Keratinocyte (primary cell): ENCODE measurements around the gene CKAP2L. TPM values are rescaled to one million over a fixed set of nuclear protein-coding genes. Genes with fewer than 3 reads are reported as not detected.

Source experiments
- DNase-seq: peaks from one replicate; pipeline ENCODE4 v3.0.0-alpha.2; 2011; ENCODE audit warnings: low read depth, missing footprints, low spot score
- FAIRE-seq: peaks from 2 replicates; lab custom pipeline; 2011; peaks lifted over from hg19 to GRCh38; lab: Jason Lieb, UNC
- H2AFZ ChIP-seq: 2 replicates; pipeline ENCODE4 v1.6.0; 2012; ENCODE audit warnings: low read length, control low read depth, inconsistent platforms; ENCODE audit not compliant: control insufficient read depth
- H3K27ac ChIP-seq: 2 replicates; pipeline ENCODE4 v1.5.1; 2011; ENCODE audit warnings: low read length; ENCODE audit not compliant: control insufficient read depth, insufficient read depth
- H3K27me3 ChIP-seq: 3 replicates; pipeline ENCODE4 v1.6.0; 2011; ENCODE audit warnings: low read length; ENCODE audit not compliant: control insufficient read depth, insufficient read depth; ENCODE audit errors: extremely low read depth
- H3K36me3 ChIP-seq, 2 experiments: 2 replicates in 1 of 2; 3 replicates in 1 of 2; pipeline ENCODE4 v1.5.1; 2011; ENCODE audit warnings: low read length in 2 of 2, mild to moderate bottlenecking in 1 of 2; ENCODE audit not compliant: control insufficient read depth in 2 of 2, insufficient read depth in 2 of 2; ENCODE audit errors: extremely low read depth in 1 of 2
- H3K4me1 ChIP-seq: 3 replicates; pipeline ENCODE4 v1.5.1; 2011; ENCODE audit warnings: low read length; ENCODE audit not compliant: control insufficient read depth, insufficient read depth; ENCODE audit errors: extremely low read depth
- H3K4me2 ChIP-seq: 3 replicates; pipeline ENCODE4 v1.6.0; 2011; ENCODE audit warnings: low read depth, low read length; ENCODE audit not compliant: control insufficient read depth, insufficient read depth; ENCODE audit errors: extremely low read depth
- H3K4me3 ChIP-seq, 3 experiments: fragments of 200-600 bp in 1 of 3; sonication (generic) in 1 of 3; 2 replicates in 2 of 3; 3 replicates in 1 of 3; pipeline ENCODE4 v1.5.1; 2011 to 2016; ENCODE audit warnings: low read length in 3 of 3, mild to moderate bottlenecking in 3 of 3, control low read depth in 2 of 3, inconsistent platforms in 1 of 3, low read depth in 1 of 3, mixed read lengths in 1 of 3, mixed run types in 1 of 3, moderate library complexity in 1 of 3; ENCODE audit not compliant: control insufficient read depth in 2 of 3, insufficient read depth in 2 of 3; ENCODE audit errors: extremely low read depth in 1 of 3
- H3K79me2 ChIP-seq: 2 replicates; pipeline ENCODE4 v1.6.0; 2012; ENCODE audit warnings: low read length; ENCODE audit not compliant: control insufficient read depth, insufficient read depth
- H3K9ac ChIP-seq: 3 replicates; pipeline ENCODE4 v1.6.0; 2011; ENCODE audit warnings: low read length; ENCODE audit not compliant: control insufficient read depth, insufficient read depth; ENCODE audit errors: extremely low read depth
- H3K9me1 ChIP-seq: 3 replicates; pipeline ENCODE4 v1.6.0; 2011; ENCODE audit warnings: low read length; ENCODE audit not compliant: control insufficient read depth, insufficient read depth; ENCODE audit errors: extremely low read depth
- H3K9me3 ChIP-seq: 2 replicates; pipeline ENCODE4 v1.5.1; 2012; ENCODE audit warnings: low read depth, low read length; ENCODE audit not compliant: control insufficient read depth
- H4K20me1 ChIP-seq: 3 replicates; pipeline ENCODE4 v1.6.0; 2011; ENCODE audit warnings: low read length; ENCODE audit not compliant: control insufficient read depth, insufficient read depth; ENCODE audit errors: extremely low read depth
- EZH2 ChIP-seq: IDR thresholded peaks from one replicate; pipeline ENCODE4 v1.6.1; 2012; ENCODE audit warnings: inconsistent platforms, mild to moderate bottlenecking, low read length, moderate library complexity
- dilution Hi-C: fragments of 300-500 bp; cut with MboI; formaldehyde crosslinking; loops from one replicate; pipeline ENCODE4 v1.7.0; 2020; ENCODE audit warnings: low sequenced_read_pairs; ENCODE audit not compliant: extremely low pct_ligation_motif_present
- polyA plus RNA-seq, 5 experiments: library from polyadenylated mRNA; depleted of rRNA in 3 of 5; stranded (reverse) in 3 of 5; stranded (forward) in 1 of 5; unstranded in 1 of 5; fragments of >200 nt; gene quantifications; 1 replicate in 1 of 5; 2 replicates in 3 of 5; 3 replicates in 1 of 5; pipeline versions ENCODE4 v1.2.1 to v1.2.3, GENCODE V29; 2011 to 2012; ENCODE audit warnings: missing spikeins in 2 of 5, low read depth in 1 of 5, low replicate concordance in 1 of 5
- TF ChIP-seq, protein P1 (sequence below), 3 experiments: IDR thresholded peaks in 1 of 3; conservative IDR thresholded peaks in 1 of 3; optimal IDR thresholded peaks in 1 of 3; 2 replicates in 2 of 3; 3 replicates in 1 of 3; pipeline versions ENCODE3 to v1.5.1; 2011; ENCODE audit warnings: low read length in 3 of 3, mild to moderate bottlenecking in 3 of 3, moderate library complexity in 2 of 3, control low read depth in 1 of 3, inconsistent platforms in 1 of 3; ENCODE audit not compliant: insufficient read depth in 2 of 3; ENCODE audit errors: extremely low read depth in 1 of 3

Gene CKAP2L
- polyA plus RNA-seq, 1 donor (not counting 4 experiments of a cell fraction or from before 2014, with no cell fraction given), result 10.9 TPM

DNA sequence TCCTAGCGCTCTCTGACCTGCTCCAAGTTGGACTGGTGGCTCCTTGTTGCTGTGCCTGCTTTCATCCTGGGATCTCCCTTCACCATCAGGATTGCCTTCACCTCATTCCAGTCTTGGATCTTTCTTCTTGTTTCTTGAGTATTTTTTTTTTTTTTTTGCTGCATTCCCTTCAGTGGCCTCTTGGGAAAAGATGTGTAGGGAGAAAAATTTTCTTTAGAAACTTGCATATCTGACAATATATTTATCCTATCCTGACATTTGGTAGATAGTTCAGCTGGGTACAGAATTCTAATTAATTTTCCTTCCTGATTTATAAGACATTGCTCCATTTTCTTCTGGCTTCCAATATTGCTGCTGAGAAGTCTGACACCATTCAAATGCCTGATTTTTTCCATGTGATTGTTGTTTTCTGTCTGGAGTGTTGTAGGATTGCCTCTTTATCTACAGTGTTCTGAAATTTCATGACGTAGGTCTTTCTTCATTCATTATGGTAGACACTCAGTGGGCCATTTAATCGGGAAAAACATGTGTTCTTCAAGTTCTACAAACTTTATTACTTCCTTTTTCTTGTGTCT is 42.9 kb upstream of the CKAP2L start:
- no peak overlapping the region for H3K9ac ChIP-seq
- TF ChIP-seq, protein P1, sequence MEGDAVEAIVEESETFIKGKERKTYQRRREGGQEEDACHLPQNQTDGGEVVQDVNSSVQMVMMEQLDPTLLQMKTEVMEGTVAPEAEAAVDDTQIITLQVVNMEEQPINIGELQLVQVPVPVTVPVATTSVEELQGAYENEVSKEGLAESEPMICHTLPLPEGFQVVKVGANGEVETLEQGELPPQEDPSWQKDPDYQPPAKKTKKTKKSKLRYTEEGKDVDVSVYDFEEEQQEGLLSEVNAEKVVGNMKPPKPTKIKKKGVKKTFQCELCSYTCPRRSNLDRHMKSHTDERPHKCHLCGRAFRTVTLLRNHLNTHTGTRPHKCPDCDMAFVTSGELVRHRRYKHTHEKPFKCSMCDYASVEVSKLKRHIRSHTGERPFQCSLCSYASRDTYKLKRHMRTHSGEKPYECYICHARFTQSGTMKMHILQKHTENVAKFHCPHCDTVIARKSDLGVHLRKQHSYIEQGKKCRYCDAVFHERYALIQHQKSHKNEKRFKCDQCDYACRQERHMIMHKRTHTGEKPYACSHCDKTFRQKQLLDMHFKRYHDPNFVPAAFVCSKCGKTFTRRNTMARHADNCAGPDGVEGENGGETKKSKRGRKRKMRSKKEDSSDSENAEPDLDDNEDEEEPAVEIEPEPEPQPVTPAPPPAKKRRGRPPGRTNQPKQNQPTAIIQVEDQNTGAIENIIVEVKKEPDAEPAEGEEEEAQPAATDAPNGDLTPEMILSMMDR (optimal IDR thresholded peaks at IDR 0.05 in 1 of 3, IDR thresholded peaks at IDR 0.05 in 1 of 3, conservative IDR thresholded peaks at IDR 0.05 in 1 of 3; ENCODE audit: extremely low read depth in 1 of 3, insufficient read depth in 2 of 3, low read length in 3 of 3), result peak in 1 of 3 experiments; percentile 15
- TF ChIP-seq EZH2, result no peak
- no peak overlapping the region for H3K27ac ChIP-seq
- H3K4me3 ChIP-seq, result no peak overlapping the region
- no peaks in the 10 kb centered on the region for H4K20me1 ChIP-seq
- no peaks in the 10 kb centered on the region for H3K36me3 ChIP-seq
- no peaks in the 10 kb centered on the region for H3K9me1 ChIP-seq
- H3K4me1 ChIP-seq, result peaks cover 45% of the 10 kb centered on the region
- H2AFZ ChIP-seq, result no peak overlapping the region
- no peaks in the 10 kb centered on the region for H3K27me3 ChIP-seq
- dilution Hi-C loops, result no loop called here
- H3K4me2 ChIP-seq, result no peak overlapping the region
- DNase-seq (no peak), FAIRE-seq (no peak)
- H3K79me2 ChIP-seq, result no peaks in the 10 kb centered on the region
- H3K9me3 ChIP-seq, result no peaks in the 10 kb centered on the region

DNA sequence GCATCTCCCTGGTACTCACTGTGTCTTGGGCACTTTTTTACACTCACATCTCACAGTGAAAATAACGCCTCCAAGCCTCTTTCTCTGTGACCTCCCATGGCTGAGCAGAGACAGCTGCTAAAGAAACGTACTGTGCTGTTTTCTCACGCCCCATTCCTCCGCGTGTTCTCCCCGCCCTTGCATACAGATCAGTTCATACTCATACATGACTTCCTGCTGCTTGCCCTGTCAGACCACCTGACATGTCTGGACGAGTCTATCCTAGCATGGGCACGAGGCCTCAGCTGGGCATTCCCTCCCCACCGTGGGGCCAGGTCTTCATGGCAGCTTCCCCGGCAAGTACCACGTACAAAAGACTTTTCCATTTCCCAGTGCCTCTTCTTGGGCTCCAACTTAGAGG is 41.1 kb upstream of the CKAP2L start:
- TF ChIP-seq, protein P1 (optimal IDR thresholded peaks at IDR 0.05 in 1 of 3, IDR thresholded peaks at IDR 0.05 in 1 of 3, conservative IDR thresholded peaks at IDR 0.05 in 1 of 3; ENCODE audit: extremely low read depth in 1 of 3, insufficient read depth in 2 of 3, low read length in 3 of 3), result no peak
- TF ChIP-seq EZH2, result no peak
- H3K27me3 ChIP-seq, result no peaks in the 10 kb centered on the region
- H3K4me2 ChIP-seq, result peak overlapping the region; percentile 57
- FAIRE-seq (peak; percentile 92), DNase-seq (peak; percentile 97)
- peaks cover 29% of the 10 kb centered on the region for H3K4me1 ChIP-seq
- H3K4me3 ChIP-seq, result peak overlapping the region in 2 of 3 experiments; percentile 36 to 37
- H3K79me2 ChIP-seq, result no peaks in the 10 kb centered on the region
- peak overlapping the region; percentile 67 for H2AFZ ChIP-seq
- no peaks in the 10 kb centered on the region for H3K9me3 ChIP-seq
- H3K9me1 ChIP-seq, result no peaks in the 10 kb centered on the region
- H3K36me3 ChIP-seq, result no peaks in the 10 kb centered on the region
- no peaks in the 10 kb centered on the region for H4K20me1 ChIP-seq
- peak overlapping the region; percentile 80 for H3K9ac ChIP-seq
- dilution Hi-C loops, result no loop called here
- peak overlapping the region; percentile 96 for H3K27ac ChIP-seq
